GM21515 (cell line): ENCODE measurements around the gene COL4A2.
"Not testable (repeated sequence)": the region's sequence is repeated elsewhere in the genome, so short reads cannot be mapped to it uniquely, and the experiment has no call there.

Experiments used
- ATAC-seq: cut with Tn5 transposase; IDR thresholded peaks from one replicate; pipeline ENCODE4 v1.9.1; 2021; ENCODE audit not compliant: unreplicated experiment

COL4A2 gene

GRCh38 chr13:110486880-110487279 is 179.8 kb downstream of the COL4A2 start:
- not testable (repeated sequence) for ATAC-seq

GRCh38 chr13:110490009-110490770 is 183.1 kb downstream of the COL4A2 start:
- ATAC-seq: no peak

DNA sequence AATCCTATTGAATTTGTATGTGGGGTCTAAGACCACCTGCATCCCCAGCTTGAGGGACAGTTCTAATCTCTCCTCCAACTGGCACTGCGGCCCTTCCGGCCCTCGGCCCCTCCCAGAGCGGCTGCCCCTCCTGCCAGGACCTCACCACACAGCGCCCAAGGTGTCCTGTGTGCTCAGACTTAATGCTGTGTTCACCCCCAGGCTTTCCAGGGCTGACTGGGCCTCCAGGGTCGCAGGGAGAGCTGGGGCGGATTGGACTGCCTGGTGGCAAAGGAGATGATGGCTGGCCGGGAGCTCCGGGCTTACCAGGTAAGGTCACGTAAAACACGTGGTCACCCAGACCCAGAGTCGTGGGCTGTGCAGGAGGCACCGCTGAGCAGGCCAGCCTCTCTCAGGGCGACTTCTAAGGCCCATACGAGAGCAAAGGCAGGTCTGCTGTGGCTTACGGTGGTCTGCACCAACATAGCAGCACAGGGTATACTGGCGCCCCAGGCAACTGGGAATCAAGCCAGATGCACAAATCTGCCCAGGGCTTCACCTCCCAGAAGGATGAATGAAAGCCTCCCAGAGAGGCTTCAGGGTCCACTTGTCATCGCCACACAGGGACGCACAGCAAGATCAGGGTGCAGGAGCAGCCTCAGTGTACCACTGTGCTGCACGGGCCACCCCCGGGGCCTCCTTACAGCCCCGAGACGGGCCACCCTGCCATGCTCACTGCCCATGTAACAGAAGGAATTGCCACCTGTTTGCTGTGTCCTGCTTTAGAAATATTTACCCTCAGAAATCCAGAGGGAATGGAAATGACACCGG is 185.0 kb downstream of the COL4A2 start:
- no peak for ATAC-seq

DNA sequence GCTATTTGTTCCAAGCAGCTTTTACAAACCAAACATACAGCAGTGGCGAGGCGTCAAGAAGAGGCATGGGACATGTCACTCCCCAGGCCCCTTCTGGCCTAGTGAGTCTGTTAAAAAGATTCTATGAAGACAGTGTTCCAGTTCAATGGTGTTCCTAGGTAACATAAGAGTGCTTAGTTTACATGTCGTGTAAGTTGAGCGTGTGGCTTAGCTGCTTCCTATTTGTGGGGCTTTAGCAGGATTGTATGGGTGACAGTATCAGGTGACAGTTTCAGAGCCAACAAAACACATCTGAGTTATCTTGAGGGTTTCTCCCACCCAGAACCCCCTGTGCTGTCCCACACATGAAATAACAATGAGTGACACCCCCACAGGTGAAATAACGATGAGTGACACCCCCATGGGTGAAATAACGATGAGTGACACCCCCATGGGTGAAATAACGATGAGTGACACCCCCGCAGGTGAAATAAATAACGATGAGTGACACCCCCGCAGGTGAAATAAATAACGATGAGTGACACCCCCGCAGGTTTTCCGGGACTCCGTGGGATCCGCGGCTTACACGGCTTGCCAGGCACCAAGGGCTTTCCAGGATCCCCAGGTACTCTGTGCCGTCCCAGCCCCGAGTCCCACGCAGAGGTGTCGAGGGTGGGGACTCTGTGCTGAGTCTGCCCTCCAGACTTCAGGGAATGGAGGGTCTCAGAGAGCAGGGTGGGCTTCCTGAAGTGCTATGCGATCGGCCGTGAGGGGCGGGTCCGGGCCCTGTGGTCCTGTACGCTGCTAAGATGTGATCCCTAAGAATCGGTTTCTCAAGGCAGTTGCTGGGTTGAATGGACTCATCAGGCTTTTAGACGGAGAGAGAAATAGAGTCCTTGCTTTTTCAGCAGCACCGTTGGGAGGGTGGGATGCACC is 185.9 kb downstream of the COL4A2 start:
- no peak for ATAC-seq

- no peak for ATAC-seq
These were observed 186.5 kb downstream of the COL4A2 start for GRCh38 chr13:110493613-110494012.

GRCh38 chr13:110495376-110495775 is 188.3 kb downstream of the COL4A2 start:
- ATAC-seq: no peak

DNA sequence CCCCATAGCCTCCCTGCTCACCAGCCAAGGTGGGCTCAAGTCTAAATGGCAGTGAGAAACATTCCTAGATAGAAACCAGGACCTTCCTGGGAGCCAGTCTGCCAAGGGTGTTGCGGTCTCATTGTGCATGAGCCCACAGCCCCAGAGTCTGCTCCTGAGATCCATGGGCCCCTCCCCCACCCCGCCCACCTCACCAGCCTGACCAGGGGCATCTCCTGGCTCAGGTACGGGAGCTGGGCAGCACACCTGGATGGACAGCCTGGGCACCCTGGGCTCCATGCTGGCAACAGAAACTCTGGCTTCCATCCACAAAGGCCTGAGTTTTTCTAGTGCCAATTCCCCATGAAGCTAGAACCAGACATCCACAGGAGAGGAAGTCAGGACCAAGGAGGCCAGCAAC is 188.8 kb downstream of the COL4A2 start:
- no peak for ATAC-seq

GRCh38 chr13:110496281-110496680 is 189.2 kb downstream of the COL4A2 start:
- no peak for ATAC-seq

- ATAC-seq: no peak
These were observed 189.9 kb downstream of the COL4A2 start for GRCh38 chr13:110497003-110497402.

DNA sequence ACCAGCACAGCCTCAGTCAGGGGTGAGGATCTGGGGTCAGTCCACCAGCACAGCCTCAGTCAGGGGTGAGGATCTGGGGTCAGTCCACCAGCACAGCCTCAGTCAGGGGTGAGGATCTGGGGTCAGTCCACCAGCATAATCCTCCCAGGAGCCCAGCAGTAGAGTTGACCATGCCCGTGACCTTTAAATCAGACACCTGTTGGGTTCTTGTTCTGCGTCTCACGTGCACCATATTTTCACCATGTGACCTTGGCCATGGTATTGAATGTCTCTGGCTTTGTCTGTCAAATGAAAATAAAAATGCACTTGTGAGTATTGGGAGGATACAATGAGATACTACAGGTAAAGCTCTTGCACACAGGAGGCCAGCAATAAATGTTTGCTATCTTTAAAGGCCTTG is 190.8 kb downstream of the COL4A2 start:
- not testable (repeated sequence) for ATAC-seq

DNA sequence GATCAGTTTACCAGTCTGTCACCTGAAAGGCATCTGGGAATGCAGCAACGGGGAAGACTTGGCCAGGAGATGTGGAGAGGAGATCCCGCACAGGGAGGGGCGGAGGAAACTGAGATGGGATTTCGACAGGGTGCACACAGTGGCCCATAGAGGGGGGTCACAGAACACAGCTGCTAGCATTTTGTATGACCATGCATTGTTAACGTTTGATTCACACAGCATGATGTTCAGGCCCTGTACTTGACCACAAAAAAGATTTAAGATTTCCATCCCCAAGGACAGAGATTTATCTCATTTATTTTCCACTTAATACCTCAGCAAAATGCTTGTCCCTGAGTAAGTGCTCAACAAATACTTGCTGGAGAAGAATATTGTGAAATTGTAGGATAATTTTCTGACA is 191.2 kb downstream of the COL4A2 start:
- ATAC-seq: no peak

- no peak for ATAC-seq
These were observed 191.7 kb downstream of the COL4A2 start for GRCh38 chr13:110498765-110499164.

DNA sequence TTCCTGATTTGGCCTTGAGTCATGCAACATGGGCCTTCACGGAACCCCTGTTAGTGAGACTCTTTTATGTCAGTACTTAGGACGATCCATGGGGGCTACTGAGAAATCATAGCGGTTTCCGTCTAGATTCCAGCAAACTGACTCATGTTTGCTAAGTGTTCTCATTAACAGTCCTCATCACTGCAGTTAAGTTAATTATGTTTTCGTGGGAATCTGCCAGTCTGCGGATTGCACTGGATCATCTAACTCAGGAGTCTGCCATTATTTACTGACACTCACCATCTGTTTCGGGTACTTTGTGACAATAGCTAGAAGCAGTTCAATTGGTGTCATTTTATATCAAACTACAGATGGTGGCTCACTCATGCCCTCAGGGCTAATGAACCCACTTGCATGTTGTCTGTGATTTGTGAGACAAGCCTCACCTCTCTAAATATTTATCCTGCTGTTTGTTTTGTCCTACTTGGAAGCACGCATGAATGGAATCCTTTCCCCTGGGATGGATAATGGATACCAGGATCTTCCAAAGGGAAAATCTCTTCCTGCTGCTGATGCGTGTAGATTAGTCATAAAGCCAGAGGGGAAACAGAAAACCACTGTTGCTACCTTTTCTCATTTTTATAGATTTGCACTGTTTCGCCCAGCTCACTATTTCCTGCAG is 192.7 kb downstream of the COL4A2 start:
- ATAC-seq: no peak

DNA sequence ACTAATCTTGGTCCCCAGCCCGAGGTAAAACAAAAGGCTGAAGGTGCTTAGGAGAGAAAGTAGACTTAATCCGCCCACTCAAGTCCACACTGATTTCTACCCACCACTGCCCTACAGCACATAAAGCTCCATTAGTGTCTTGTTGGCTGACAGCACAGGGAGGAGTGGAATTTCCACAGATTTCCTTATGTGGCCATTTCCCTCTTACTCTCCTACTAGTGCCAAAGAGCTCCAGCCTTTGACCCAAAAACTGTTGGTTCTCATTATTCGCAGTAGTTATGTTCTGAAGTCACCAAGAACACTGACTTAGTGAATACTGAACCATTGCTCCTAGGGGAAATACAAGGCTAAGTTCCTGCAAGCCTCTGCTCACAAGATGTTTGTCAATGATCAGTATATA is 193.3 kb downstream of the COL4A2 start:
- ATAC-seq: no peak

GRCh38 chr13:110501188-110501587 is 194.1 kb downstream of the COL4A2 start:
- no peak for ATAC-seq

GRCh38 chr13:110503037-110503901 is 196.2 kb downstream of the COL4A2 start:
- no peak for ATAC-seq

- no peak for ATAC-seq
These were observed 197.0 kb downstream of the COL4A2 start for GRCh38 chr13:110503979-110504499.

DNA sequence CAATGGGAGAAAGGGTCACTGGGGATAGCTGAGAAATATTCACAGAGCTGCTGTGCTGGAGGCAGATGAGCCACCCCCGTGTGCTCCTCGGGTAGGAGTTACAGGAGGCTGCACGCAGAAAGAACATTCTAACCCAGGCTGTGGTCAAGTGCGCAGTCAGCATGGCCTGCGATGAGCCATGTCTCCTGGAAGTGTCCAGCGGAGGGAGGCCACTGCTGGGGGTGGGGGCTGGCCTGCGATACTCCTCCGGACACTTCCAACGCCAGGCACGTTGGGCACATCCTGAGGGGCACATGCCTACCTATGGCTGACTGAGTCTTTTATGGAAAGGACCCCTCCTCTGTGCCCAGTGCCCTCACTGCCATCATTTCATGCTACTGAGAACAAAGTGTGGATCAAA is 198.5 kb downstream of the COL4A2 start:
- no peak for ATAC-seq

DNA sequence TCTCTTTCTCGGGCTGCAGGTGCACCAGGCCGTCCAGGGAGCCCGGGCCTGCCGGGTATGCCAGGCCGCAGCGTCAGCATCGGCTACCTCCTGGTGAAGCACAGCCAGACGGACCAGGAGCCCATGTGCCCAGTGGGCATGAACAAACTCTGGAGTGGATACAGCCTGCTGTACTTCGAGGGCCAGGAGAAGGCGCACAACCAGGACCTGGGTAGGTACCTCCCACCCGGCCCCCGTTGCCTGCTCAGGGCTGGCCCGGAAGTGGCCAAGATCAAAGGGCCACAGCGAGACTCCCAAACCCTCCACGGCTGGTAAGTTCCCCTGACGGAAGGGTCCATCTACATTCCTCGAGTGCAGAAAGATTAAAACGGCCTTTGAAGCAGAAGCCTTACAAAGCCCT is 199.3 kb downstream of the COL4A2 start:
- no peak for ATAC-seq
